Karpas-422 (cell line): Measurements from ENCODE around the gene UNC13D. TPM values are rescaled to one million over a fixed set of nuclear protein-coding genes. Genes with fewer than 3 reads are reported as not detected.
A peak's percentile ranks its signal among the peaks of the same experiment; 100 is the strongest.

Experiments
- DNase-seq: peaks from one replicate; pipeline ENCODE4 v3.0.0-alpha.2; 2015
- H2AFZ ChIP-seq: fragments of 200-600 bp; sonication (generic); 2 replicates; pipeline ENCODE4 v1.6.1; 2014; ENCODE audit warnings: antibody characterized with exemption, low read length, mixed read lengths
- H3K27ac ChIP-seq: fragments of 200-600 bp; sonication (generic); 2 replicates; pipeline ENCODE4 v1.5.1; 2014; ENCODE audit warnings: mild to moderate bottlenecking, low read length, moderate library complexity
- H3K27me3 ChIP-seq: fragments of 200-600 bp; sonication (generic); 2 replicates; pipeline ENCODE4 v1.6.1; 2014; ENCODE audit warnings: low read length, mixed read lengths
- H3K36me3 ChIP-seq: fragments of 200-600 bp; sonication (generic); 2 replicates; pipeline ENCODE4 v1.6.1; 2014; ENCODE audit warnings: low read length, mixed read lengths; ENCODE audit not compliant: insufficient read depth
- H3K4me1 ChIP-seq: fragments of 200-600 bp; sonication (generic); 2 replicates; pipeline ENCODE4 v1.6.1; 2014; ENCODE audit warnings: mild to moderate bottlenecking, low read length, mixed read lengths
- H3K4me2 ChIP-seq: fragments of 200-600 bp; sonication (generic); 2 replicates; pipeline ENCODE4 v1.6.1; 2014; ENCODE audit warnings: low read length, low read depth, mild to moderate bottlenecking; ENCODE audit not compliant: poor library complexity, severe bottlenecking
- H3K4me3 ChIP-seq: fragments of 200-600 bp; sonication (generic); 2 replicates; pipeline ENCODE4 v1.5.1; 2014; ENCODE audit warnings: mild to moderate bottlenecking, antibody characterized with exemption, low read length, mixed read lengths
- H3K79me2 ChIP-seq: fragments of 200-600 bp; sonication (generic); 2 replicates; pipeline ENCODE4 v1.6.1; 2014; ENCODE audit warnings: mild to moderate bottlenecking, low read length, mixed read lengths
- H3K9ac ChIP-seq: fragments of 200-600 bp; sonication (generic); 2 replicates; pipeline ENCODE4 v1.6.0; 2014; ENCODE audit warnings: low read length
- H3K9me2 ChIP-seq: fragments of 200-600 bp; sonication (generic), shearing (Covaris generic); replicated peaks from 2 replicates; pipeline ENCODE4 v1.6.0; 2014; ENCODE audit warnings: mild to moderate bottlenecking, low read length, moderate library complexity; ENCODE audit not compliant: insufficient read depth
- H3K9me3 ChIP-seq: fragments of 300-700, 200-600 bp; sonication (generic); 2 replicates; pipeline ENCODE4 v1.6.1; 2014; ENCODE audit warnings: low read length, mixed read lengths
- H4K20me1 ChIP-seq: fragments of 200-600 bp; sonication (generic); 2 replicates; pipeline ENCODE4 v1.6.1; 2014; ENCODE audit warnings: mild to moderate bottlenecking, antibody characterized with exemption, low read length, low read depth; ENCODE audit not compliant: insufficient read depth
- total RNA-seq: library from RNA; depleted of rRNA; stranded (reverse); fragments of >200 nt; shearing (Covaris generic); gene quantifications from 2 replicates; pipeline ENCODE4 v1.2.3, GENCODE V29; 2014; ENCODE audit warnings: low replicate concordance

Gene UNC13D
- total RNA-seq, 1 experiment from 2014 or later = 30.9 TPM

GRCh38 chr17:75819116-75819515 is 25.1 kb downstream of the UNC13D start:
- H3K36me3 ChIP-seq = peaks cover 13% of the 10 kb centered on the region
- no peak overlapping the region for H3K4me2 ChIP-seq
- no peaks in the 10 kb centered on the region for H3K27me3 ChIP-seq

GRCh38 chr17:75818326-75818885 is 25.8 kb downstream of the UNC13D start:
- Histone ChIP-seq H3K9me2 (no peaks in the 10 kb centered on the region), H3K9ac (no peak overlapping the region), H3K36me3 (peaks cover 17% of the 10 kb centered on the region)

More at GRCh38 chr17:75819116-75819515, 25.1 kb downstream of the UNC13D start:
- no peaks in the 10 kb centered on the region for H3K9me3 ChIP-seq
- no peak for DNase-seq
- no peaks in the 10 kb centered on the region for H3K9me2 ChIP-seq
- H4K20me1 ChIP-seq = no peaks in the 10 kb centered on the region
- peaks cover 13% of the 10 kb centered on the region for H3K4me1 ChIP-seq
- H3K4me3 ChIP-seq = no peak overlapping the region
- H3K27ac ChIP-seq = no peak overlapping the region
- H2AFZ ChIP-seq = no peak overlapping the region
- H3K9ac ChIP-seq = no peak overlapping the region
- no peaks in the 10 kb centered on the region for H3K79me2 ChIP-seq

GRCh38 chr17:75817571-75817970 is 26.6 kb downstream of the UNC13D start:
- Histone ChIP-seq H3K4me3 (no peak overlapping the region), H3K4me1 (peaks cover 20% of the 10 kb centered on the region), H3K79me2 (no peaks in the 10 kb centered on the region), H3K27ac (no peak overlapping the region), H3K9me3 (no peaks in the 10 kb centered on the region), H3K27me3 (no peaks in the 10 kb centered on the region), H3K9me2 (no peaks in the 10 kb centered on the region), H3K4me2 (no peak overlapping the region), H3K36me3 (peaks cover 21% of the 10 kb centered on the region), H2AFZ (no peak overlapping the region), H3K9ac (no peak overlapping the region), H4K20me1 (no peaks in the 10 kb centered on the region)
- DNase-seq = no peak

More at GRCh38 chr17:75818326-75818885, 25.8 kb downstream of the UNC13D start:
- no peak overlapping the region for H3K27ac ChIP-seq
- H3K79me2 ChIP-seq = no peaks in the 10 kb centered on the region
- DNase-seq = no peak
- H3K4me1 ChIP-seq = peaks cover 19% of the 10 kb centered on the region
- no peak overlapping the region for H3K4me2 ChIP-seq
- H2AFZ ChIP-seq = no peak overlapping the region
- H3K9me3 ChIP-seq = no peaks in the 10 kb centered on the region
- no peaks in the 10 kb centered on the region for H3K27me3 ChIP-seq
- no peaks in the 10 kb centered on the region for H4K20me1 ChIP-seq
- no peak overlapping the region for H3K4me3 ChIP-seq

GRCh38 chr17:75816693-75817092 is 27.5 kb downstream of the UNC13D start:
- no peak for DNase-seq
- no peaks in the 10 kb centered on the region for H4K20me1 ChIP-seq
- no peaks in the 10 kb centered on the region for H3K9me3 ChIP-seq
- H3K27me3 ChIP-seq = no peaks in the 10 kb centered on the region
- H3K9ac ChIP-seq = no peak overlapping the region
- H3K79me2 ChIP-seq = no peaks in the 10 kb centered on the region
- no peak overlapping the region for H3K4me2 ChIP-seq
- H3K4me3 ChIP-seq = no peak overlapping the region
- H3K36me3 ChIP-seq = peaks cover 26% of the 10 kb centered on the region
- H3K4me1 ChIP-seq = peaks cover 20% of the 10 kb centered on the region
- H3K27ac ChIP-seq = no peak overlapping the region
- no peak overlapping the region for H2AFZ ChIP-seq
- H3K9me2 ChIP-seq = no peaks in the 10 kb centered on the region

GRCh38 chr17:75815399-75815798 is 28.8 kb downstream of the UNC13D start:
- peak; percentile 54 for DNase-seq
- Histone ChIP-seq H3K4me2 (no peak overlapping the region), H3K79me2 (no peaks in the 10 kb centered on the region), H3K36me3 (peaks cover 22% of the 10 kb centered on the region), H2AFZ (no peak overlapping the region), H3K4me3 (no peak overlapping the region), H3K4me1 (peaks cover 20% of the 10 kb centered on the region), H3K9me2 (no peaks in the 10 kb centered on the region), H3K9ac (no peak overlapping the region), H3K9me3 (no peaks in the 10 kb centered on the region), H3K27ac (peak overlapping the region; percentile 37; the same call in 1 of the 2 replicates), H4K20me1 (no peaks in the 10 kb centered on the region), H3K27me3 (no peaks in the 10 kb centered on the region)

DNA sequence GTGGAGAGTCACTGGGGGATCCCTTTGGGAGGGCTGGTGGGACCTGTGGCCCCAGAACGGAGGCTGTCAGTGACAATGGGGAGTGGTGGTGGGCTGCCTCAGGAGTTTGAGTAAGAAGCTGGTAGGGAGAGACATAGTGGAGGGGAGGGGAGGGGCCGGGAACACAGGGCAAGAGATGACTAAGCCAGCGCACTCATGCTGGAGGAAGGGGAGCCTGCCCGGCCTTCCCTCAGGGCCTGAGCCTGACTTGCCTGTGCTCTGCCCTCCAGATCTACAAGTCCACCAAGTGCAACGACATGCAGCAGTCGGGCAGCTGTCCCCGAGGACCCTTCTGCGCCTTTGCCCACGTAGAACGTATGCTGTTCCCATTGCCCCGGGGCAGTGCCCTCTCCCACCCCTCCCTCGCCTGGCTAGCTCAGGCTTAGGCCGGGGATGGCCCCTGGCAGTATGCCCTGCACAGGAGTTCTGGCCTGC is 29.3 kb downstream of the UNC13D start:
- H3K36me3 ChIP-seq = peaks cover 18% of the 10 kb centered on the region
- H3K4me3 ChIP-seq = no peak overlapping the region
- H3K27ac ChIP-seq = peak overlapping the region; percentile 37; the same call in 1 of the 2 replicates
- DNase-seq = no peak
- H3K79me2 ChIP-seq = no peaks in the 10 kb centered on the region
- H3K4me2 ChIP-seq = no peak overlapping the region
- no peaks in the 10 kb centered on the region for H4K20me1 ChIP-seq
- no peaks in the 10 kb centered on the region for H3K9me3 ChIP-seq
- no peaks in the 10 kb centered on the region for H3K9me2 ChIP-seq
- H3K9ac ChIP-seq = no peak overlapping the region
- H3K27me3 ChIP-seq = no peaks in the 10 kb centered on the region
- H3K4me1 ChIP-seq = peaks cover 20% of the 10 kb centered on the region
- no peak overlapping the region for H2AFZ ChIP-seq

GRCh38 chr17:75814021-75814395 is 30.2 kb downstream of the UNC13D start:
- Histone ChIP-seq H2AFZ (no peak overlapping the region), H3K27ac (no peak overlapping the region), H3K9me2 (no peaks in the 10 kb centered on the region), H3K4me3 (no peak overlapping the region), H4K20me1 (no peaks in the 10 kb centered on the region), H3K4me1 (peaks cover 20% of the 10 kb centered on the region), H3K27me3 (no peaks in the 10 kb centered on the region), H3K36me3 (peaks cover 22% of the 10 kb centered on the region), H3K9ac (no peak overlapping the region), H3K79me2 (no peaks in the 10 kb centered on the region), H3K9me3 (no peaks in the 10 kb centered on the region), H3K4me2 (no peak overlapping the region)
- no peak for DNase-seq

GRCh38 chr17:75813081-75814020 is 30.9 kb downstream of the UNC13D start:
- Histone ChIP-seq H3K9ac (no peak overlapping the region), H3K4me1 (peaks cover 25% of the 10 kb centered on the region), H2AFZ (no peak overlapping the region), H3K9me2 (no peaks in the 10 kb centered on the region), H3K27me3 (no peaks in the 10 kb centered on the region), H3K9me3 (no peaks in the 10 kb centered on the region), H4K20me1 (no peaks in the 10 kb centered on the region; the same call in 1 of the 2 replicates), H3K79me2 (peaks cover 4% of the 10 kb centered on the region; the same call in 1 of the 2 replicates), H3K4me2 (no peak overlapping the region), H3K4me3 (no peak overlapping the region), H3K36me3 (peaks cover 22% of the 10 kb centered on the region), H3K27ac (no peak overlapping the region)
- DNase-seq = no peak
